Keratinocyte (primary cell): ENCODE results near the gene HCN1. TPM values are rescaled to one million over a fixed set of nuclear protein-coding genes. Genes with fewer than 3 reads are reported as not detected.

Experiments used
- DNase-seq: peaks from one replicate; pipeline ENCODE4 v3.0.0-alpha.2; 2011; ENCODE audit warnings: low read depth, missing footprints, low spot score
- FAIRE-seq: peaks from 2 replicates; lab custom pipeline; 2011; peaks lifted over from hg19 to GRCh38; lab: Jason Lieb, UNC
- H2AFZ ChIP-seq: 2 replicates; pipeline ENCODE4 v1.6.0; 2012; ENCODE audit warnings: low read length, control low read depth, inconsistent platforms; ENCODE audit not compliant: control insufficient read depth
- H3K27ac ChIP-seq: 2 replicates; pipeline ENCODE4 v1.5.1; 2011; ENCODE audit warnings: low read length; ENCODE audit not compliant: control insufficient read depth, insufficient read depth
- H3K27me3 ChIP-seq: 3 replicates; pipeline ENCODE4 v1.6.0; 2011; ENCODE audit warnings: low read length; ENCODE audit not compliant: control insufficient read depth, insufficient read depth; ENCODE audit errors: extremely low read depth
- H3K36me3 ChIP-seq, 2 experiments: 2 replicates in 1 of 2; 3 replicates in 1 of 2; pipeline ENCODE4 v1.5.1; 2011; ENCODE audit warnings: low read length in 2 of 2, mild to moderate bottlenecking in 1 of 2; ENCODE audit not compliant: control insufficient read depth in 2 of 2, insufficient read depth in 2 of 2; ENCODE audit errors: extremely low read depth in 1 of 2
- H3K4me1 ChIP-seq: 3 replicates; pipeline ENCODE4 v1.5.1; 2011; ENCODE audit warnings: low read length; ENCODE audit not compliant: control insufficient read depth, insufficient read depth; ENCODE audit errors: extremely low read depth
- H3K4me2 ChIP-seq: 3 replicates; pipeline ENCODE4 v1.6.0; 2011; ENCODE audit warnings: low read depth, low read length; ENCODE audit not compliant: control insufficient read depth, insufficient read depth; ENCODE audit errors: extremely low read depth
- H3K4me3 ChIP-seq, 3 experiments: fragments of 200-600 bp in 1 of 3; sonication (generic) in 1 of 3; 2 replicates in 2 of 3; 3 replicates in 1 of 3; pipeline ENCODE4 v1.5.1; 2011 to 2016; ENCODE audit warnings: low read length in 3 of 3, mild to moderate bottlenecking in 3 of 3, control low read depth in 2 of 3, inconsistent platforms in 1 of 3, low read depth in 1 of 3, mixed read lengths in 1 of 3, mixed run types in 1 of 3, moderate library complexity in 1 of 3; ENCODE audit not compliant: control insufficient read depth in 2 of 3, insufficient read depth in 2 of 3; ENCODE audit errors: extremely low read depth in 1 of 3
- H3K79me2 ChIP-seq: 2 replicates; pipeline ENCODE4 v1.6.0; 2012; ENCODE audit warnings: low read length; ENCODE audit not compliant: control insufficient read depth, insufficient read depth
- H3K9ac ChIP-seq: 3 replicates; pipeline ENCODE4 v1.6.0; 2011; ENCODE audit warnings: low read length; ENCODE audit not compliant: control insufficient read depth, insufficient read depth; ENCODE audit errors: extremely low read depth
- H3K9me1 ChIP-seq: 3 replicates; pipeline ENCODE4 v1.6.0; 2011; ENCODE audit warnings: low read length; ENCODE audit not compliant: control insufficient read depth, insufficient read depth; ENCODE audit errors: extremely low read depth
- H3K9me3 ChIP-seq: 2 replicates; pipeline ENCODE4 v1.5.1; 2012; ENCODE audit warnings: low read depth, low read length; ENCODE audit not compliant: control insufficient read depth
- H4K20me1 ChIP-seq: 3 replicates; pipeline ENCODE4 v1.6.0; 2011; ENCODE audit warnings: low read length; ENCODE audit not compliant: control insufficient read depth, insufficient read depth; ENCODE audit errors: extremely low read depth
- CTCF ChIP-seq, 3 experiments: IDR thresholded peaks in 1 of 3; conservative IDR thresholded peaks in 1 of 3; optimal IDR thresholded peaks in 1 of 3; 2 replicates in 2 of 3; 3 replicates in 1 of 3; pipeline versions ENCODE3 to v1.5.1; 2011; ENCODE audit warnings: low read length in 3 of 3, mild to moderate bottlenecking in 3 of 3, moderate library complexity in 2 of 3, control low read depth in 1 of 3, inconsistent platforms in 1 of 3; ENCODE audit not compliant: insufficient read depth in 2 of 3; ENCODE audit errors: extremely low read depth in 1 of 3
- EZH2 ChIP-seq: IDR thresholded peaks from one replicate; pipeline ENCODE4 v1.6.1; 2012; ENCODE audit warnings: inconsistent platforms, mild to moderate bottlenecking, low read length, moderate library complexity
- dilution Hi-C: fragments of 300-500 bp; cut with MboI; formaldehyde crosslinking; loops from one replicate; pipeline ENCODE4 v1.7.0; 2020; ENCODE audit warnings: low sequenced_read_pairs; ENCODE audit not compliant: extremely low pct_ligation_motif_present
- polyA plus RNA-seq, 5 experiments: library from polyadenylated mRNA; depleted of rRNA in 3 of 5; stranded (reverse) in 3 of 5; stranded (forward) in 1 of 5; unstranded in 1 of 5; fragments of >200 nt; gene quantifications; 1 replicate in 1 of 5; 2 replicates in 3 of 5; 3 replicates in 1 of 5; pipeline versions ENCODE4 v1.2.1 to v1.2.3, GENCODE V29; 2011 to 2012; ENCODE audit warnings: missing spikeins in 2 of 5, low read depth in 1 of 5, low replicate concordance in 1 of 5

Gene HCN1
- polyA plus RNA-seq, 1 donor (not counting 4 experiments of a cell fraction or from before 2014, with no cell fraction given): not detected

- Histone ChIP-seq H3K9me3 (no peaks in the 10 kb centered on the region), H3K27me3 (peaks cover 16% of the 10 kb centered on the region), H4K20me1 (no peaks in the 10 kb centered on the region), H3K79me2 (no peaks in the 10 kb centered on the region), H2AFZ (no peak overlapping the region), H3K4me1 (no peaks in the 10 kb centered on the region), H3K4me3 (no peak overlapping the region), H3K9me1 (no peaks in the 10 kb centered on the region), H3K27ac (no peak overlapping the region), H3K36me3 (no peaks in the 10 kb centered on the region), H3K4me2 (no peak overlapping the region), H3K9ac (no peak overlapping the region)
- no peak for FAIRE-seq
- dilution Hi-C loops: no loop called here
- DNase-seq: no peak
- TF ChIP-seq CTCF (optimal IDR thresholded peaks at IDR 0.05 in 1 of 3, IDR thresholded peaks at IDR 0.05 in 1 of 3, conservative IDR thresholded peaks at IDR 0.05 in 1 of 3; ENCODE audit: extremely low read depth in 1 of 3, insufficient read depth in 2 of 3, low read length in 3 of 3) (no peak), EZH2 (peak; percentile 88)
Measured at GRCh38 chr5:45694971-45695803, 993 bp downstream of the HCN1 start.

- H3K27me3 ChIP-seq: peaks cover 16% of the 10 kb centered on the region
- dilution Hi-C loops: no loop called here
- no peak overlapping the region for H3K4me3 ChIP-seq
- no peaks in the 10 kb centered on the region for H3K9me1 ChIP-seq
- no peaks in the 10 kb centered on the region for H4K20me1 ChIP-seq
- no peak overlapping the region for H3K9ac ChIP-seq
- H3K4me1 ChIP-seq: no peaks in the 10 kb centered on the region
- no peaks in the 10 kb centered on the region for H3K79me2 ChIP-seq
- TF ChIP-seq CTCF (optimal IDR thresholded peaks at IDR 0.05 in 1 of 3, IDR thresholded peaks at IDR 0.05 in 1 of 3, conservative IDR thresholded peaks at IDR 0.05 in 1 of 3; ENCODE audit: extremely low read depth in 1 of 3, insufficient read depth in 2 of 3, low read length in 3 of 3) (no peak), EZH2 (no peak)
- no peak for FAIRE-seq
- no peak for DNase-seq
- H3K9me3 ChIP-seq: no peaks in the 10 kb centered on the region
- H3K27ac ChIP-seq: no peak overlapping the region
- H3K36me3 ChIP-seq: no peaks in the 10 kb centered on the region
- H3K4me2 ChIP-seq: no peak overlapping the region
- H2AFZ ChIP-seq: no peak overlapping the region
Measured at GRCh38 chr5:45694255-45694814, 1.8 kb downstream of the HCN1 start.
